ENCODE data around the gene PRDM8. TPM values are rescaled to one million over a fixed set of nuclear protein-coding genes. Genes with fewer than 3 reads are reported as not detected.

The PRDM8 gene
- polyA plus RNA-seq, 2 of the 4 experiments (the other 2 are of a cell fraction): 0.10 to 0.14 TPM

- ChIA-PET POLR2A (interaction anchor here (1.0 kb wide), 1 partner anchor 17 kb away, joined by 3 read pairs; no protein-coding TSS in a partner anchor), CTCF (interaction anchor here (0.8 to 2.3 kb wide), 9 partner anchors 11 to 122 kb away, joined by 3 to 22 read pairs (median 10); no protein-coding TSS in a partner anchor)
- H3K4me2 ChIP-seq: peak overlapping the region; percentile 84
- no peak for DNase-seq (ENCODE audit: low read depth in 1 of 2, low spot score in 1 of 2)
- FAIRE-seq: no peak
- no peaks in the 10 kb centered on the region for H3K9me3 ChIP-seq
- H3K27ac ChIP-seq: peak overlapping the region in 1 of 2 experiments; percentile 86; a peak in 3 of 6 replicates
- ATAC-seq: peak in 1 of 2 experiments; percentile 9; a peak in 2 of 6 replicates
- peak overlapping the region; percentile 48 for H3K4me3 ChIP-seq
- TF ChIP-seq HES2 (IDR thresholded peaks at IDR 0.05) (no peak), POLR2A (IDR thresholded peaks at IDR 0.05; ENCODE audit: low read length) (no peak), HOXA7 (CRISPR knock-in tag; IDR thresholded peaks at IDR 0.05) (no peak), HMGXB4 (CRISPR knock-in tag; IDR thresholded peaks at IDR 0.05; ENCODE audit: borderline replicate concordance) (no peak), ZFP36 (IDR thresholded peaks at IDR 0.05; ENCODE audit: borderline replicate concordance, partially characterized antibody) (no peak), GATA3 (IDR thresholded peaks at IDR 0.05; ENCODE audit: borderline replicate concordance) (no peak), CHD4 (IDR thresholded peaks at IDR 0.05; ENCODE audit: borderline replicate concordance) (no peak), NFE2L2 (conservative IDR thresholded peaks at IDR 0.05; ENCODE audit: low read length) (no peak), CTCF (IDR thresholded peaks at IDR 0.05) (no peak), CHD2 (IDR thresholded peaks at IDR 0.05; ENCODE audit: low read length, partially characterized antibody) (no peak), SREBF2 (IDR thresholded peaks at IDR 0.05) (no peak), FOSB (CRISPR knock-in tag; IDR thresholded peaks at IDR 0.05) (no peak), RARB (CRISPR knock-in tag; IDR thresholded peaks at IDR 0.05) (no peak), TP53 (CRISPR knock-in tag; IDR thresholded peaks at IDR 0.05) (no peak)
- no peaks in the 10 kb centered on the region; the same call in 2 of the 3 replicates for H3K4me1 ChIP-seq
- WGBS (ENCODE audit: missing lambda C conversion rate): 78% methylated on average over 27 of the region's 43 CpGs
Measured at GRCh38 chr4:80201252-80202151, 4.2 kb downstream of the PRDM8 start.

- peak overlapping the region; percentile 84 for H3K4me2 ChIP-seq
- DNase-seq (ENCODE audit: low read depth in 1 of 2, low spot score in 1 of 2) (peak; percentile 61 to 63), ATAC-seq (peak; percentile 84 to 91), FAIRE-seq (no peak)
- peak overlapping the region; percentile 48 for H3K4me3 ChIP-seq
- ChIA-PET POLR2A (interaction anchor here (1.0 kb wide), 1 partner anchor 18 kb away, joined by 3 read pairs; no protein-coding TSS in a partner anchor), CTCF (interaction anchor here (0.8 to 2.3 kb wide), 13 partner anchors 11 to 135 kb away, joined by 3 to 22 read pairs (median 4); no protein-coding TSS in a partner anchor)
- WGBS (ENCODE audit: missing lambda C conversion rate): 2% methylated on average over 8 of the region's 58 CpGs
- TF ChIP-seq CTCF (IDR thresholded peaks at IDR 0.05) (peak; percentile 47), ZC3H11A (IDR thresholded peaks at IDR 0.05) (no peak), SMC3 (IDR thresholded peaks at IDR 0.05) (peak; percentile 45), CBX2 (IDR thresholded peaks at IDR 0.05; ENCODE audit: borderline replicate concordance, low read depth) (no peak), RAD21 (conservative IDR thresholded peaks at IDR 0.05 in 1 of 2, IDR thresholded peaks at IDR 0.05 in 1 of 2) (0 out of 5 replicates have a peak, but pooled peaks of 1 of the 2 experiments have one; percentile 4), E2F6 (IDR thresholded peaks at IDR 0.05; ENCODE audit: borderline replicate concordance, low read depth) (peak; percentile 63)
- no peaks in the 10 kb centered on the region for H3K9me3 ChIP-seq
- no peaks in the 10 kb centered on the region; the same call in 2 of the 3 replicates for H3K4me1 ChIP-seq
- H3K27ac ChIP-seq: peak overlapping the region; percentile 50 to 86; a peak in 5 of 6 replicates
Measured at GRCh38 chr4:80202190-80202711, 4.9 kb downstream of the PRDM8 start.
